Measurements from ENCODE around the gene PPME1. TPM values are rescaled to one million over a fixed set of nuclear protein-coding genes. Genes with fewer than 3 reads are reported as not detected.
A peak's percentile ranks its signal among the peaks of the same experiment; 100 is the strongest.

The PPME1 gene
- total RNA-seq, 1 experiment from 2014 or later = 68.3 TPM

DNA sequence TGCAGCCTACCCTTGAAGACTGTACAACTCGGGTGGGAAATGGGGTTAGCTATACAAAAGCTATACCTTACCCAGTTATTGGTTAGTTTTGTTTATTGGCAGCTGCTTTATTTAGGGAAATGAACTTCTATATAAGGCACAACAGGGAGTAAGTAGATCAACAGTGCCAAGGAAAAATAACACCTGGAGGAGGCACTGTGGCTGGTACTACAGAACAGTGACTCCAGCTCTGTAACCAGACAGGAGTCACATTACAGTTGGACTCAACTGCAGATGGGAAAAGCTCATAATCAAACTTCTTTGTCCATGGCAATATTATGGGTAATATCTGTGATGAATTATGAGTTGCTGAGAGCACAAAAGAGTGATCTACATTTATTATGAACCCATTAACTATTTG is 126.4 kb downstream of the PPME1 start:
- ATAC-seq (no peak), DNase-seq (ENCODE audit: low read depth, low spot score) (no peak)
- Histone ChIP-seq H3K9me2 (ENCODE audit: insufficient read depth) (no peaks in the 10 kb centered on the region), H3K4me1 (ENCODE audit: control insufficient read depth in 1 of 2, insufficient read depth in 2 of 2, low read length in 2 of 2) (no peaks in the 10 kb centered on the region), H3K79me2 (ENCODE audit: insufficient read depth, low read length) (no peaks in the 10 kb centered on the region), H3K4me2 (ENCODE audit: low read length) (no peak overlapping the region), H3K27ac (ENCODE audit: low read depth, low read length) (no peak overlapping the region), H3K4me3 (replicated peaks in 1 of 2; ENCODE audit: low read depth in 1 of 2, low read length in 2 of 2) (no peak overlapping the region), H3K36me3 (ENCODE audit: control insufficient read depth in 1 of 2, insufficient read depth in 2 of 2, low read length in 2 of 2) (no peaks in the 10 kb centered on the region), H3K9me3 (ENCODE audit: control insufficient read depth in 1 of 2, insufficient read depth in 1 of 2, low read depth in 1 of 2, low read length in 2 of 2) (no peaks in the 10 kb centered on the region), H3K9ac (ENCODE audit: low read length) (no peak overlapping the region), H4K20me1 (ENCODE audit: insufficient read depth) (no peaks in the 10 kb centered on the region), H3K27me3 (ENCODE audit: insufficient read depth, low read length) (no peaks in the 10 kb centered on the region), H2AFZ (ENCODE audit: low read depth, low read length, poor library complexity, severe bottlenecking) (no peak overlapping the region)
- intact Hi-C loops (cut with micrococcal nuclease) = no loop called here
- ChIA-PET CTCF (no interaction called here), POLR2A (no interaction called here), RAD21 (ENCODE audit: low non-redundant PET in 1 of 2, low total read pairs in 2 of 2, uncharacterized antibody in 2 of 2, unreplicated experiment in 2 of 2) (no interaction called here)
- TF ChIP-seq ZFX (IDR thresholded peaks at IDR 0.05) (no peak), YY1 (IDR thresholded peaks at IDR 0.05; ENCODE audit: extremely low read depth, insufficient replicate concordance, low read depth, low read length) (no peak), CBX3 (IDR thresholded peaks at IDR 0.05; ENCODE audit: low read depth) (no peak), EZH2 (IDR thresholded peaks at IDR 0.05) (no peak), POLR2AphosphoS5 (IDR thresholded peaks at IDR 0.05; ENCODE audit: low read depth, low read length) (no peak), POLR2A (IDR thresholded peaks at IDR 0.05; ENCODE audit: borderline replicate concordance, extremely low read depth, insufficient read depth, insufficient read length) (no peak)
- TF ChIP-seq, protein P1, sequence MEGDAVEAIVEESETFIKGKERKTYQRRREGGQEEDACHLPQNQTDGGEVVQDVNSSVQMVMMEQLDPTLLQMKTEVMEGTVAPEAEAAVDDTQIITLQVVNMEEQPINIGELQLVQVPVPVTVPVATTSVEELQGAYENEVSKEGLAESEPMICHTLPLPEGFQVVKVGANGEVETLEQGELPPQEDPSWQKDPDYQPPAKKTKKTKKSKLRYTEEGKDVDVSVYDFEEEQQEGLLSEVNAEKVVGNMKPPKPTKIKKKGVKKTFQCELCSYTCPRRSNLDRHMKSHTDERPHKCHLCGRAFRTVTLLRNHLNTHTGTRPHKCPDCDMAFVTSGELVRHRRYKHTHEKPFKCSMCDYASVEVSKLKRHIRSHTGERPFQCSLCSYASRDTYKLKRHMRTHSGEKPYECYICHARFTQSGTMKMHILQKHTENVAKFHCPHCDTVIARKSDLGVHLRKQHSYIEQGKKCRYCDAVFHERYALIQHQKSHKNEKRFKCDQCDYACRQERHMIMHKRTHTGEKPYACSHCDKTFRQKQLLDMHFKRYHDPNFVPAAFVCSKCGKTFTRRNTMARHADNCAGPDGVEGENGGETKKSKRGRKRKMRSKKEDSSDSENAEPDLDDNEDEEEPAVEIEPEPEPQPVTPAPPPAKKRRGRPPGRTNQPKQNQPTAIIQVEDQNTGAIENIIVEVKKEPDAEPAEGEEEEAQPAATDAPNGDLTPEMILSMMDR (IDR thresholded peaks at IDR 0.05 in 2 of 3, conservative IDR thresholded peaks at IDR 0.05 in 1 of 3; ENCODE audit: borderline replicate concordance in 1 of 3, insufficient read depth in 1 of 3, low read depth in 2 of 3, low read length in 2 of 3) = 0 out of 6 replicates have a peak, but pooled peaks of 1 of the 3 experiments have one; percentile 15
- TF ChIP-seq, protein P2, sequence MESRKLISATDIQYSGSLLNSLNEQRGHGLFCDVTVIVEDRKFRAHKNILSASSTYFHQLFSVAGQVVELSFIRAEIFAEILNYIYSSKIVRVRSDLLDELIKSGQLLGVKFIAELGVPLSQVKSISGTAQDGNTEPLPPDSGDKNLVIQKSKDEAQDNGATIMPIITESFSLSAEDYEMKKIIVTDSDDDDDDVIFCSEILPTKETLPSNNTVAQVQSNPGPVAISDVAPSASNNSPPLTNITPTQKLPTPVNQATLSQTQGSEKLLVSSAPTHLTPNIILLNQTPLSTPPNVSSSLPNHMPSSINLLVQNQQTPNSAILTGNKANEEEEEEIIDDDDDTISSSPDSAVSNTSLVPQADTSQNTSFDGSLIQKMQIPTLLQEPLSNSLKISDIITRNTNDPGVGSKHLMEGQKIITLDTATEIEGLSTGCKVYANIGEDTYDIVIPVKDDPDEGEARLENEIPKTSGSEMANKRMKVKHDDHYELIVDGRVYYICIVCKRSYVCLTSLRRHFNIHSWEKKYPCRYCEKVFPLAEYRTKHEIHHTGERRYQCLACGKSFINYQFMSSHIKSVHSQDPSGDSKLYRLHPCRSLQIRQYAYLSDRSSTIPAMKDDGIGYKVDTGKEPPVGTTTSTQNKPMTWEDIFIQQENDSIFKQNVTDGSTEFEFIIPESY (IDR thresholded peaks at IDR 0.05; ENCODE audit: extremely low read depth, insufficient replicate concordance, low read length) = no peak
- BruUV-seq (replicated peaks) = no TSS peak
